ENCODE measurements around the gene GRID1. TPM values are rescaled to one million over a fixed set of nuclear protein-coding genes. Genes with fewer than 3 reads are reported as not detected.

GRID1 gene
- total RNA-seq, 1 experiment from 2014 or later = not detected

GRCh38 chr10:86359954-86360353, 6.6 kb downstream of the GRID1 start:
- Histone ChIP-seq H3K4me2 (ENCODE audit: low read length) (no peak overlapping the region), H3K27ac (ENCODE audit: low read length) (no peak overlapping the region), H3K9me3 (ENCODE audit: low read length) (no peaks in the 10 kb centered on the region), H4K20me1 (ENCODE audit: low read length) (no peaks in the 10 kb centered on the region), H3K4me3 (ENCODE audit: low read length) (no peak overlapping the region), H3K36me3 (ENCODE audit: low read depth, low read length) (no peaks in the 10 kb centered on the region), H3K4me1 (ENCODE audit: insufficient read depth, low read length) (no peaks in the 10 kb centered on the region), H3K9ac (ENCODE audit: low read length) (no peak overlapping the region), H3F3A (ENCODE audit: low read length, unreplicated experiment) (no peaks in the 10 kb centered on the region), H2AFZ (ENCODE audit: low read length) (no peak overlapping the region), H3K27me3 (ENCODE audit: low read length) (peaks cover 16% of the 10 kb centered on the region), H3K9me2 (replicated peaks; ENCODE audit: low read length) (no peaks in the 10 kb centered on the region), H3K79me2 (ENCODE audit: low read length) (no peaks in the 10 kb centered on the region)
- intact Hi-C loops (cut with micrococcal nuclease) = no loop called here
- TF ChIP-seq EZH2 (IDR thresholded peaks at IDR 0.05; ENCODE audit: low read length, unreplicated experiment) (no peak), EZH2phosphoT487 (IDR thresholded peaks at IDR 0.05; ENCODE audit: borderline replicate concordance, low read length) (no peak)
- TF ChIP-seq, protein P1, sequence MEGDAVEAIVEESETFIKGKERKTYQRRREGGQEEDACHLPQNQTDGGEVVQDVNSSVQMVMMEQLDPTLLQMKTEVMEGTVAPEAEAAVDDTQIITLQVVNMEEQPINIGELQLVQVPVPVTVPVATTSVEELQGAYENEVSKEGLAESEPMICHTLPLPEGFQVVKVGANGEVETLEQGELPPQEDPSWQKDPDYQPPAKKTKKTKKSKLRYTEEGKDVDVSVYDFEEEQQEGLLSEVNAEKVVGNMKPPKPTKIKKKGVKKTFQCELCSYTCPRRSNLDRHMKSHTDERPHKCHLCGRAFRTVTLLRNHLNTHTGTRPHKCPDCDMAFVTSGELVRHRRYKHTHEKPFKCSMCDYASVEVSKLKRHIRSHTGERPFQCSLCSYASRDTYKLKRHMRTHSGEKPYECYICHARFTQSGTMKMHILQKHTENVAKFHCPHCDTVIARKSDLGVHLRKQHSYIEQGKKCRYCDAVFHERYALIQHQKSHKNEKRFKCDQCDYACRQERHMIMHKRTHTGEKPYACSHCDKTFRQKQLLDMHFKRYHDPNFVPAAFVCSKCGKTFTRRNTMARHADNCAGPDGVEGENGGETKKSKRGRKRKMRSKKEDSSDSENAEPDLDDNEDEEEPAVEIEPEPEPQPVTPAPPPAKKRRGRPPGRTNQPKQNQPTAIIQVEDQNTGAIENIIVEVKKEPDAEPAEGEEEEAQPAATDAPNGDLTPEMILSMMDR (conservative IDR thresholded peaks at IDR 0.05; ENCODE audit: low read depth, low read length) = no peak
- CTCF ChIA-PET = no interaction called here
- BruUV-seq (replicated peaks) = no TSS peak
- POLR2A ChIA-PET (ENCODE audit: unreplicated experiment) = no interaction called here
- DNase-seq (no peak), ATAC-seq (no peak)

GRCh38 chr10:86359111-86359510, 7.5 kb downstream of the GRID1 start:
- BruUV-seq (replicated peaks) = no TSS peak
- ChIA-PET POLR2A (ENCODE audit: unreplicated experiment) (no interaction called here), CTCF (no interaction called here)
- ATAC-seq (no peak), DNase-seq (no peak)
- H3K27me3 ChIP-seq (ENCODE audit: low read length) = peaks cover 7% of the 10 kb centered on the region
- intact Hi-C loops (cut with micrococcal nuclease) = no loop called here
- H3K27ac ChIP-seq (ENCODE audit: low read length) = no peak overlapping the region
- H4K20me1 ChIP-seq (ENCODE audit: low read length) = no peaks in the 10 kb centered on the region
- TF ChIP-seq, protein P1 (conservative IDR thresholded peaks at IDR 0.05; ENCODE audit: low read depth, low read length) = no peak
- TF ChIP-seq EZH2phosphoT487 (IDR thresholded peaks at IDR 0.05; ENCODE audit: borderline replicate concordance, low read length) (no peak), EZH2 (IDR thresholded peaks at IDR 0.05; ENCODE audit: low read length, unreplicated experiment) (no peak)
- H3K9me3 ChIP-seq (ENCODE audit: low read length) = no peaks in the 10 kb centered on the region
- no peaks in the 10 kb centered on the region for H3K4me1 ChIP-seq (ENCODE audit: insufficient read depth, low read length)
- H2AFZ ChIP-seq (ENCODE audit: low read length) = no peak overlapping the region
- H3K9ac ChIP-seq (ENCODE audit: low read length) = no peak overlapping the region
- H3K36me3 ChIP-seq (ENCODE audit: low read depth, low read length) = no peaks in the 10 kb centered on the region
- no peaks in the 10 kb centered on the region for H3F3A ChIP-seq (ENCODE audit: low read length, unreplicated experiment)
- no peaks in the 10 kb centered on the region for H3K9me2 ChIP-seq (replicated peaks; ENCODE audit: low read length)
- H3K4me2 ChIP-seq (ENCODE audit: low read length) = no peak overlapping the region
- no peaks in the 10 kb centered on the region for H3K79me2 ChIP-seq (ENCODE audit: low read length)
- no peak overlapping the region for H3K4me3 ChIP-seq (ENCODE audit: low read length)

- Histone ChIP-seq H2AFZ (ENCODE audit: low read length) (no peak overlapping the region), H3K36me3 (ENCODE audit: low read depth, low read length) (no peaks in the 10 kb centered on the region), H3K4me2 (ENCODE audit: low read length) (no peak overlapping the region), H3K4me1 (ENCODE audit: insufficient read depth, low read length) (no peaks in the 10 kb centered on the region), H3K9me2 (replicated peaks; ENCODE audit: low read length) (no peaks in the 10 kb centered on the region), H3F3A (ENCODE audit: low read length, unreplicated experiment) (no peaks in the 10 kb centered on the region), H3K79me2 (ENCODE audit: low read length) (no peaks in the 10 kb centered on the region), H4K20me1 (ENCODE audit: low read length) (no peaks in the 10 kb centered on the region), H3K9ac (ENCODE audit: low read length) (no peak overlapping the region), H3K4me3 (ENCODE audit: low read length) (no peak overlapping the region), H3K27ac (ENCODE audit: low read length) (no peak overlapping the region), H3K9me3 (ENCODE audit: low read length) (no peaks in the 10 kb centered on the region), H3K27me3 (ENCODE audit: low read length) (no peaks in the 10 kb centered on the region; the same call in 1 of the 2 replicates)
- intact Hi-C loops (cut with micrococcal nuclease) = no loop called here
- ATAC-seq (no peak), DNase-seq (no peak)
- no peak for TF ChIP-seq EZH2phosphoT487 (IDR thresholded peaks at IDR 0.05; ENCODE audit: borderline replicate concordance, low read length)
- TF ChIP-seq EZH2 (IDR thresholded peaks at IDR 0.05; ENCODE audit: low read length, unreplicated experiment) = no peak
- TF ChIP-seq, protein P1 (conservative IDR thresholded peaks at IDR 0.05; ENCODE audit: low read depth, low read length) = no peak
- no TSS peak for BruUV-seq (replicated peaks)
- POLR2A ChIA-PET (ENCODE audit: unreplicated experiment) = no interaction called here
- CTCF ChIA-PET = no interaction called here
These were observed 8.9 kb downstream of the GRID1 start for GRCh38 chr10:86357676-86358075.

Measured in PC-3 (cell line).